Osteocyte (in vitro differentiated cells): ENCODE measurements around the gene NBL1. TPM values are rescaled to one million over a fixed set of nuclear protein-coding genes. Genes with fewer than 3 reads are reported as not detected.

Experiments used
- DNase-seq: peaks from one replicate; pipeline ENCODE4 v3.0.0; 2021; ENCODE audit warnings: mixed read lengths; ENCODE audit not compliant: unreplicated experiment; ENCODE audit errors: extremely low spot score
- H3K27ac Mint-ChIP-seq: one replicate; pipeline ENCODE4 v1.8.0; 2021; ENCODE audit warnings: mild to moderate bottlenecking, mixed read lengths; ENCODE audit not compliant: unreplicated experiment
- H3K27me3 Mint-ChIP-seq: one replicate; pipeline ENCODE4 v1.8.0; 2021; ENCODE audit warnings: mixed read lengths; ENCODE audit not compliant: unreplicated experiment
- H3K36me3 Mint-ChIP-seq: one replicate; pipeline ENCODE4 v1.8.0; 2021; ENCODE audit warnings: mixed read lengths; ENCODE audit not compliant: unreplicated experiment
- H3K4me1 Mint-ChIP-seq: one replicate; pipeline ENCODE4 v1.8.0; 2021; ENCODE audit warnings: mixed read lengths; ENCODE audit not compliant: unreplicated experiment
- H3K4me3 Mint-ChIP-seq: one replicate; pipeline ENCODE4 v1.8.0; 2021; ENCODE audit warnings: mild to moderate bottlenecking, moderate library complexity, mixed read lengths; ENCODE audit not compliant: unreplicated experiment
- H3K9me3 Mint-ChIP-seq: one replicate; pipeline ENCODE4 v1.8.0; 2021; ENCODE audit warnings: mixed read lengths; ENCODE audit not compliant: unreplicated experiment
- CTCF ChIP-seq: fragments of 200-600 bp; sonication (generic); IDR thresholded peaks from 2 replicates; pipeline ENCODE4 v1.5.0; 2021; ENCODE audit warnings: antibody characterized with exemption, mild to moderate bottlenecking, moderate library complexity
- total RNA-seq: library from RNA; stranded (reverse); gene quantifications from 2 replicates; pipeline ENCODE4 v1.2.1, GENCODE V29; 2021

NBL1 gene
- total RNA-seq, 1 donor from 2014 or later, result 547 TPM

DNA sequence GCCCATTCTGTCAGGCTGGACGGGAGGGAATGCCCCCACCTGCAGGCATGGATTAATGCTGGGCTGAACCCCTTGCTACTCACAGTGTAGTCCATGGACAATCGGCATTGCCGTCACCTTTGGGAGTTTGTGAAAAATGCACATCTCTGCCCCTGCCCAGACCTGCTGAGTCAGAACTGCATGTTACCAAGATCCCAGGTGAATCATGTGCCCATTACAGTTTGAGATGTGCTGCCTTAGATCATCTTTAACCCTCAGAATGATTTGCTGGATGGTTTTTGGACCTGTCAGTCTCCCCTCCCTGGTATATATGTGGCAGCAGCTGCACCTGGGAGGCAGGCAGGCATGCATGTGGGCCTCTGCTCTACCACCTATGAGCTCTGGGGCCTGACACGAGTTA lies 35.6 kb downstream of the NBL1 start:
- no peaks in the 10 kb centered on the region for H3K36me3 Mint-ChIP-seq
- no peak for TF ChIP-seq CTCF

DNA sequence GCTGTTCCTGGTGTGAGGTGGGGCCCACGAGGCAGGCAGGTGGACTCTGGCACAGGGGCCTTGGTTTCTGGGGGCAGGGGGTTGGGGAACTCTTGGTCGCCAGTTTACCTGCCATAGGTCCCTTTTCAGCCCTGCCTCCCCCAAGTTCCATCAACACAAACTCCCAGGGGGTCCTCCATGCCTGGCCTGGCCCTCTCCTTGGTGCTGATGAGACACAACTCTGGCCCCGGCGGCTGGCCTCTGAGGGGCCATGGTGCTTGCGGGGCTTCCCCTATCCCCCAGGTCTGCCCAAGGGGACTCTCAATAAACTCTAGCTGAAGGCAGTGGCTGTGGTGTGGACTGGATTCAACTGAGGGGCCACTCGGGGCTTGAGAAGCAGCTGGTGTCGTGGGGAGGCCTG lies 36.5 kb downstream of the NBL1 start:
- peaks cover 3% of the 10 kb centered on the region for H3K4me1 Mint-ChIP-seq
- TF ChIP-seq CTCF, result no peak
- H3K36me3 Mint-ChIP-seq, result no peaks in the 10 kb centered on the region
- no peak for DNase-seq
- H3K9me3 Mint-ChIP-seq, result no peaks in the 10 kb centered on the region
- H3K27me3 Mint-ChIP-seq, result no peaks in the 10 kb centered on the region
- H3K4me3 Mint-ChIP-seq, result no peak overlapping the region
- H3K27ac Mint-ChIP-seq, result no peak overlapping the region

More for the DNA sequence above, 35.6 kb downstream of the NBL1 start:
- Mint-ChIP-seq H3K27me3 (no peaks in the 10 kb centered on the region), H3K4me1 (peaks cover 3% of the 10 kb centered on the region), H3K27ac (no peak overlapping the region), H3K9me3 (no peaks in the 10 kb centered on the region), H3K4me3 (no peak overlapping the region)
- DNase-seq, result no peak

DNA sequence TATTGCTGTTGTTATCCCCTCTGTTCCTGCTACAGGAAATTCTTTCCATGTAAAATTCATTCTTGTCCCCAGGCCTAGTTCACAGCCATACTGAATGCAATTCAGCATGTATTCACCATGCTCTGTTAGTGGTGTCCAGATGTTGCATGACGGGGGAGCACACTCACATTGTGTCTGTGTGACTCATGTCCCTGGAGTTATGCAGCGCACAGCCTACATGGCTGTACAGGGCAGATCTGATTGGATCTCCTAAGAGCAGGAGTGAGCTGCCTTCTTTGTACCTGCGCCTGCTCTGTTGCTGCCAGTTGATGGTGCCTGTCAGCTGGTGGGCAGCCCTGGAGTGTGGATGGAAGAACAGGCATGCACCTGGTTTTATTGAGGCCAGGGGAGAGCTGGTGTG lies 38.1 kb downstream of the NBL1 start:
- no peaks in the 10 kb centered on the region for H3K9me3 Mint-ChIP-seq
- H3K4me3 Mint-ChIP-seq, result no peak overlapping the region
- H3K27me3 Mint-ChIP-seq, result no peaks in the 10 kb centered on the region
- no peak for DNase-seq
- TF ChIP-seq CTCF, result no peak
- peaks cover 3% of the 10 kb centered on the region for H3K36me3 Mint-ChIP-seq
- H3K4me1 Mint-ChIP-seq, result peaks cover 3% of the 10 kb centered on the region
- H3K27ac Mint-ChIP-seq, result no peak overlapping the region

GRCh38 chr1:19682901-19683300 lies 38.8 kb downstream of the NBL1 start:
- Mint-ChIP-seq H3K9me3 (no peaks in the 10 kb centered on the region), H3K27me3 (no peaks in the 10 kb centered on the region), H3K4me1 (peaks cover 3% of the 10 kb centered on the region), H3K4me3 (no peak overlapping the region), H3K36me3 (peaks cover 5% of the 10 kb centered on the region), H3K27ac (no peak overlapping the region)
- TF ChIP-seq CTCF, result no peak
- no peak for DNase-seq

GRCh38 chr1:19683351-19683750 lies 39.2 kb downstream of the NBL1 start:
- H3K4me3 Mint-ChIP-seq, result no peak overlapping the region
- no peak for TF ChIP-seq CTCF

More at GRCh38 chr1:19683351-19683750, 39.2 kb downstream of the NBL1 start:
- Mint-ChIP-seq H3K36me3 (peaks cover 5% of the 10 kb centered on the region), H3K4me1 (peaks cover 3% of the 10 kb centered on the region), H3K27ac (no peak overlapping the region), H3K9me3 (no peaks in the 10 kb centered on the region), H3K27me3 (no peaks in the 10 kb centered on the region)
- no peak for DNase-seq
